ENCODE measurements around the gene TTN. TPM values are rescaled to one million over a fixed set of nuclear protein-coding genes. Genes with fewer than 3 reads are reported as not detected.

TTN gene
- total and polyA plus RNA-seq, 4 donors = 0.01 to 3.0 (median 0.80) TPM

- Histone ChIP-seq H3K27ac (ENCODE audit: low read depth in 1 of 2, low read length in 2 of 2) (no peak overlapping the region), H3K36me3 (ENCODE audit: control insufficient read depth in 4 of 4, insufficient read depth in 3 of 4, low read depth in 1 of 4, low read length in 3 of 4) (no peaks in the 10 kb centered on the region), H3K27me3 (ENCODE audit: control insufficient read depth in 4 of 4, insufficient read depth in 4 of 4, low read length in 3 of 4) (peaks cover 0 to 5% (median 0%) of the 10 kb centered on the region in 4 donors), H3K4me1 (ENCODE audit: control insufficient read depth in 4 of 4, insufficient read depth in 4 of 4, low read length in 3 of 4) (no peaks in the 10 kb centered on the region), H3K9ac (ENCODE audit: low read depth in 1 of 2, low read length in 2 of 2) (no peak overlapping the region), H3K4me3 (ENCODE audit: low read depth in 1 of 3, low read length in 3 of 3) (no peak overlapping the region), H3K9me3 (ENCODE audit: control insufficient read depth in 4 of 4, low read length in 3 of 4) (peaks cover 0 to 1% (median 0%) of the 10 kb centered on the region in 4 donors)
- no peak for DNase-seq (ENCODE audit: low spot score)
- 89% methylated on average over 9 of the region's 9 CpGs for WGBS
- TF ChIP-seq JUND (IDR thresholded peaks at IDR 0.05) = no peak
- TF ChIP-seq, protein P1, sequence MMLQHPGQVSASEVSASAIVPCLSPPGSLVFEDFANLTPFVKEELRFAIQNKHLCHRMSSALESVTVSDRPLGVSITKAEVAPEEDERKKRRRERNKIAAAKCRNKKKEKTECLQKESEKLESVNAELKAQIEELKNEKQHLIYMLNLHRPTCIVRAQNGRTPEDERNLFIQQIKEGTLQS (IDR thresholded peaks at IDR 0.05) = no peak
- TF ChIP-seq HNF4A (conservative IDR thresholded peaks at IDR 0.05) = no peak
- TF ChIP-seq, protein P2, sequence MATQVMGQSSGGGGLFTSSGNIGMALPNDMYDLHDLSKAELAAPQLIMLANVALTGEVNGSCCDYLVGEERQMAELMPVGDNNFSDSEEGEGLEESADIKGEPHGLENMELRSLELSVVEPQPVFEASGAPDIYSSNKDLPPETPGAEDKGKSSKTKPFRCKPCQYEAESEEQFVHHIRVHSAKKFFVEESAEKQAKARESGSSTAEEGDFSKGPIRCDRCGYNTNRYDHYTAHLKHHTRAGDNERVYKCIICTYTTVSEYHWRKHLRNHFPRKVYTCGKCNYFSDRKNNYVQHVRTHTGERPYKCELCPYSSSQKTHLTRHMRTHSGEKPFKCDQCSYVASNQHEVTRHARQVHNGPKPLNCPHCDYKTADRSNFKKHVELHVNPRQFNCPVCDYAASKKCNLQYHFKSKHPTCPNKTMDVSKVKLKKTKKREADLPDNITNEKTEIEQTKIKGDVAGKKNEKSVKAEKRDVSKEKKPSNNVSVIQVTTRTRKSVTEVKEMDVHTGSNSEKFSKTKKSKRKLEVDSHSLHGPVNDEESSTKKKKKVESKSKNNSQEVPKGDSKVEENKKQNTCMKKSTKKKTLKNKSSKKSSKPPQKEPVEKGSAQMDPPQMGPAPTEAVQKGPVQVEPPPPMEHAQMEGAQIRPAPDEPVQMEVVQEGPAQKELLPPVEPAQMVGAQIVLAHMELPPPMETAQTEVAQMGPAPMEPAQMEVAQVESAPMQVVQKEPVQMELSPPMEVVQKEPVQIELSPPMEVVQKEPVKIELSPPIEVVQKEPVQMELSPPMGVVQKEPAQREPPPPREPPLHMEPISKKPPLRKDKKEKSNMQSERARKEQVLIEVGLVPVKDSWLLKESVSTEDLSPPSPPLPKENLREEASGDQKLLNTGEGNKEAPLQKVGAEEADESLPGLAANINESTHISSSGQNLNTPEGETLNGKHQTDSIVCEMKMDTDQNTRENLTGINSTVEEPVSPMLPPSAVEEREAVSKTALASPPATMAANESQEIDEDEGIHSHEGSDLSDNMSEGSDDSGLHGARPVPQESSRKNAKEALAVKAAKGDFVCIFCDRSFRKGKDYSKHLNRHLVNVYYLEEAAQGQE (IDR thresholded peaks at IDR 0.05) = no peak
- TF ChIP-seq, protein P3, sequence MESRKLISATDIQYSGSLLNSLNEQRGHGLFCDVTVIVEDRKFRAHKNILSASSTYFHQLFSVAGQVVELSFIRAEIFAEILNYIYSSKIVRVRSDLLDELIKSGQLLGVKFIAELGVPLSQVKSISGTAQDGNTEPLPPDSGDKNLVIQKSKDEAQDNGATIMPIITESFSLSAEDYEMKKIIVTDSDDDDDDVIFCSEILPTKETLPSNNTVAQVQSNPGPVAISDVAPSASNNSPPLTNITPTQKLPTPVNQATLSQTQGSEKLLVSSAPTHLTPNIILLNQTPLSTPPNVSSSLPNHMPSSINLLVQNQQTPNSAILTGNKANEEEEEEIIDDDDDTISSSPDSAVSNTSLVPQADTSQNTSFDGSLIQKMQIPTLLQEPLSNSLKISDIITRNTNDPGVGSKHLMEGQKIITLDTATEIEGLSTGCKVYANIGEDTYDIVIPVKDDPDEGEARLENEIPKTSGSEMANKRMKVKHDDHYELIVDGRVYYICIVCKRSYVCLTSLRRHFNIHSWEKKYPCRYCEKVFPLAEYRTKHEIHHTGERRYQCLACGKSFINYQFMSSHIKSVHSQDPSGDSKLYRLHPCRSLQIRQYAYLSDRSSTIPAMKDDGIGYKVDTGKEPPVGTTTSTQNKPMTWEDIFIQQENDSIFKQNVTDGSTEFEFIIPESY (IDR thresholded peaks at IDR 0.05) = no peak
- TF ChIP-seq EGR1 (IDR thresholded peaks at IDR 0.05; ENCODE audit: low read depth in 2 of 2) = no peak
These were observed 26.9 kb upstream of the TTN start for GRCh38 chr2:178834086-178834485.

- TF ChIP-seq, protein P1 (IDR thresholded peaks at IDR 0.05) = no peak
- TF ChIP-seq, protein P2 (IDR thresholded peaks at IDR 0.05) = no peak
- TF ChIP-seq JUND (IDR thresholded peaks at IDR 0.05) = no peak
- no peak for TF ChIP-seq FOXA2 (IDR thresholded peaks at IDR 0.05)
- TF ChIP-seq YY1 (IDR thresholded peaks at IDR 0.05) = no peak
- TF ChIP-seq HNF4G (IDR thresholded peaks at IDR 0.05) = no peak
- TF ChIP-seq, protein P3 (IDR thresholded peaks at IDR 0.05) = no peak
- TF ChIP-seq SP1 (IDR thresholded peaks at IDR 0.05) = no peak
- TF ChIP-seq FOXA1 (IDR thresholded peaks at IDR 0.05) = no peak
- no peak for TF ChIP-seq RAD21 (IDR thresholded peaks at IDR 0.05)
- TF ChIP-seq HNF4A (conservative IDR thresholded peaks at IDR 0.05) = no peak
- TF ChIP-seq MAX (IDR thresholded peaks at IDR 0.05) = no peak
- TF ChIP-seq RXRA (IDR thresholded peaks at IDR 0.05) = no peak
- H3K9me3 ChIP-seq (ENCODE audit: control insufficient read depth in 4 of 4, low read length in 3 of 4) = no peaks in the 10 kb centered on the region
- H3K4me3 ChIP-seq (ENCODE audit: low read depth in 1 of 3, low read length in 3 of 3) = no peak overlapping the region
- no peak overlapping the region for H3K27ac ChIP-seq (ENCODE audit: low read depth in 1 of 2, low read length in 2 of 2)
- no peaks in the 10 kb centered on the region for H3K4me1 ChIP-seq (ENCODE audit: control insufficient read depth in 4 of 4, insufficient read depth in 4 of 4, low read length in 3 of 4)
- H3K9ac ChIP-seq (ENCODE audit: low read depth in 1 of 2, low read length in 2 of 2) = no peak overlapping the region
- WGBS = 87% methylated on average over 5 of the region's 5 CpGs
- peaks cover 0 to 5% (median 0%) of the 10 kb centered on the region in 4 donors for H3K27me3 ChIP-seq (ENCODE audit: control insufficient read depth in 4 of 4, insufficient read depth in 4 of 4, low read length in 3 of 4)
- DNase-seq (ENCODE audit: low spot score) = no peak
- no peaks in the 10 kb centered on the region for H3K36me3 ChIP-seq (ENCODE audit: control insufficient read depth in 4 of 4, insufficient read depth in 3 of 4, low read depth in 1 of 4, low read length in 3 of 4)
These were observed 26.2 kb upstream of the TTN start for GRCh38 chr2:178833382-178833781.

All from liver (tissue), 9 donors.